OCI-LY3 (cell line): ENCODE measurements around the gene CNBD2.

Experiments
- EZH2phosphoT487 ChIP-seq: fragments of 200-600 bp; shearing (Covaris generic); IDR thresholded peaks from 2 replicates; pipeline ENCODE4 v1.6.1; 2018; ENCODE audit warnings: antibody characterized with exemption, mixed run types, low read depth
- TF ChIP-seq, protein P1 (sequence below): fragments of 200-600, 300-600 bp; sonication (generic); IDR thresholded peaks from 2 replicates; pipeline ENCODE4 v1.5.1; 2014; ENCODE audit warnings: antibody characterized with exemption, low read length, low read depth

DNA sequence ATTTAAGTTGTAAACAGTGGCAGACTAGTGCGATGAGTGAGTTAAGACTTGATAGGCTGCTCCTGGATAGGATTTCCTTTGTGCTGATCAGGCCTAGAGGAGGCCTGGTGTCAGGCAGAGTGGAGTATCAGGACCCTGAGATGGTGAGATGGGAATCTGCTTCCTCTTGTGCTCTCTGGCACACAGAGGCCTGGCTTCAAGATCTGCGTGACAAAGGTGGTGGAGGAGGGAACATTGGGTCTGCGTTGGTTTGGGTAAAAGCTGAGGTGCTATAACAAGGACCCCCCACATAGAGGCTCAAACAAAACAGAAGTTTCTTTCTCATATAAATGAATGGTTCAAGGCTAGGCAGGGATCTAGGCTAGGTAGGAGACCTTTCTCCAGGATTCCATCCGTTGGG lies 34.3 kb upstream of the CNBD2 start:
- TF ChIP-seq, protein P1, sequence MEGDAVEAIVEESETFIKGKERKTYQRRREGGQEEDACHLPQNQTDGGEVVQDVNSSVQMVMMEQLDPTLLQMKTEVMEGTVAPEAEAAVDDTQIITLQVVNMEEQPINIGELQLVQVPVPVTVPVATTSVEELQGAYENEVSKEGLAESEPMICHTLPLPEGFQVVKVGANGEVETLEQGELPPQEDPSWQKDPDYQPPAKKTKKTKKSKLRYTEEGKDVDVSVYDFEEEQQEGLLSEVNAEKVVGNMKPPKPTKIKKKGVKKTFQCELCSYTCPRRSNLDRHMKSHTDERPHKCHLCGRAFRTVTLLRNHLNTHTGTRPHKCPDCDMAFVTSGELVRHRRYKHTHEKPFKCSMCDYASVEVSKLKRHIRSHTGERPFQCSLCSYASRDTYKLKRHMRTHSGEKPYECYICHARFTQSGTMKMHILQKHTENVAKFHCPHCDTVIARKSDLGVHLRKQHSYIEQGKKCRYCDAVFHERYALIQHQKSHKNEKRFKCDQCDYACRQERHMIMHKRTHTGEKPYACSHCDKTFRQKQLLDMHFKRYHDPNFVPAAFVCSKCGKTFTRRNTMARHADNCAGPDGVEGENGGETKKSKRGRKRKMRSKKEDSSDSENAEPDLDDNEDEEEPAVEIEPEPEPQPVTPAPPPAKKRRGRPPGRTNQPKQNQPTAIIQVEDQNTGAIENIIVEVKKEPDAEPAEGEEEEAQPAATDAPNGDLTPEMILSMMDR: no peak
- no peak for TF ChIP-seq EZH2phosphoT487
